GM23338 (cell line): ENCODE data around the gene RPTOR. TPM values are rescaled to one million over a fixed set of nuclear protein-coding genes. Genes with fewer than 3 reads are reported as not detected.

ENCODE experiments used
- ATAC-seq: fragments of 200-7000 bp; cut with Tn5 transposase; 3 replicates; pipeline ENCODE4 v1.9.1; 2020
- DNase-seq: peaks from one replicate; pipeline ENCODE4 v3.0.0-alpha.2; 2015; ENCODE audit warnings: low spot score
- H2AFZ ChIP-seq: fragments of 200-600 bp; sonication (generic); 2 replicates; pipeline ENCODE4 v1.8.0; 2016; ENCODE audit warnings: antibody characterized with exemption, mild to moderate bottlenecking, moderate library complexity
- H3F3A ChIP-seq: fragments of 200-600 bp; sonication (generic); replicated peaks from 2 replicates; pipeline ENCODE4 v1.8.0; 2017; ENCODE audit warnings: antibody characterized with exemption, mixed run types, low read depth
- H3K27ac ChIP-seq: fragments of 200-600 bp; sonication (generic); 2 replicates; pipeline ENCODE4 v1.6.1; 2016; ENCODE audit warnings: low read depth
- H3K27me3 ChIP-seq: fragments of 200-600 bp; sonication (generic); 2 replicates; pipeline ENCODE4 v1.8.0; 2016; ENCODE audit warnings: mild to moderate bottlenecking, mixed run types, moderate library complexity; ENCODE audit not compliant: insufficient read depth
- H3K36me3 ChIP-seq: fragments of 200-600 bp; sonication (generic); 2 replicates; pipeline ENCODE4 v1.8.0; 2016; ENCODE audit warnings: mild to moderate bottlenecking; ENCODE audit not compliant: insufficient read depth
- H3K4me1 ChIP-seq: fragments of 200-600 bp; sonication (generic); 2 replicates; pipeline ENCODE4 v1.8.0; 2016; ENCODE audit warnings: mild to moderate bottlenecking, moderate library complexity; ENCODE audit not compliant: insufficient read depth
- H3K4me2 ChIP-seq: fragments of 200-600 bp; sonication (generic); 2 replicates; pipeline ENCODE4 v1.7.1; 2017; ENCODE audit warnings: mixed run types
- H3K4me3 ChIP-seq: fragments of 200-600 bp; sonication (generic); 2 replicates; pipeline ENCODE4 v1.6.1; 2016; ENCODE audit warnings: mixed run types
- H3K79me2 ChIP-seq: fragments of 200-600 bp; sonication (generic); replicated peaks from 2 replicates; pipeline ENCODE4 v1.8.0; 2017; ENCODE audit warnings: mild to moderate bottlenecking; ENCODE audit not compliant: insufficient read depth
- H3K9me2 ChIP-seq: fragments of 200-600 bp; sonication (generic); 2 replicates; pipeline ENCODE4 v1.8.0; 2017; ENCODE audit not compliant: insufficient read depth
- H4K20me1 ChIP-seq: fragments of 200-600 bp; sonication (generic); replicated peaks from 2 replicates; pipeline ENCODE4 v1.8.0; 2017; ENCODE audit warnings: mild to moderate bottlenecking; ENCODE audit not compliant: insufficient read depth
- H3K27ac Mint-ChIP-seq: 2 replicates; pipeline ENCODE4 v1.8.0; 2020; ENCODE audit warnings: inconsistent platforms, mild to moderate bottlenecking, moderate library complexity, mixed read lengths
- H3K27me3 Mint-ChIP-seq: 3 replicates; pipeline ENCODE4 v1.8.0; 2022; ENCODE audit warnings: low read depth, mild to moderate bottlenecking, moderate library complexity, mixed read lengths, inconsistent platforms; ENCODE audit not compliant: insufficient read depth, poor library complexity
- H3K36me3 Mint-ChIP-seq: 3 replicates; pipeline ENCODE4 v1.8.0; 2021; ENCODE audit warnings: low read depth, mild to moderate bottlenecking, inconsistent platforms, moderate library complexity, mixed read lengths
- H3K4me1 Mint-ChIP-seq: 3 replicates; pipeline ENCODE4 v1.8.0; 2020; ENCODE audit warnings: mild to moderate bottlenecking, inconsistent platforms, mixed read lengths
- H3K4me3 Mint-ChIP-seq: 3 replicates; pipeline ENCODE4 v1.8.0; 2021; ENCODE audit warnings: moderate library complexity, mild to moderate bottlenecking, inconsistent platforms, mixed read lengths
- H3K9me3 Mint-ChIP-seq: 3 replicates; pipeline ENCODE4 v1.8.0; 2020; ENCODE audit warnings: moderate library complexity, mild to moderate bottlenecking, inconsistent platforms, mixed read lengths
- CTCF ChIP-seq, 2 experiments: fragments of 200-600 bp in 1 of 2; sonication (generic) in 1 of 2; conservative IDR thresholded peaks; 2 replicates each; pipeline versions ENCODE4 v1.5.1 to v1.6.1; 2016 to 2017; ENCODE audit warnings: antibody characterized with exemption in 2 of 2, low read depth in 2 of 2, mild to moderate bottlenecking in 2 of 2, moderate library complexity in 1 of 2
- ETS1 ChIP-seq: IDR thresholded peaks from 2 replicates; pipeline ENCODE4 v1.6.1; 2016; ENCODE audit warnings: antibody characterized with exemption
- EZH2 ChIP-seq: fragments of 200-600 bp; sonication (generic); IDR thresholded peaks from one replicate; pipeline ENCODE4 v1.8.0; 2017; ENCODE audit warnings: antibody characterized with exemption, mild to moderate bottlenecking, low read depth; ENCODE audit not compliant: unreplicated experiment
- REST ChIP-seq: IDR thresholded peaks from one replicate; pipeline ENCODE4 v1.6.1; 2018; ENCODE audit warnings: antibody characterized with exemption; ENCODE audit not compliant: unreplicated experiment
- STAT1 ChIP-seq: IDR thresholded peaks from one replicate; pipeline ENCODE4 v1.6.1; 2016; ENCODE audit warnings: antibody characterized with exemption; ENCODE audit not compliant: unreplicated experiment
- ZNF114 ChIP-seq: fragments of 250-450 bp; sonication (Bioruptor Pico); IDR thresholded peaks from 2 replicates; pipeline ENCODE4 v1.5.0; 2020; ENCODE audit warnings: mild to moderate bottlenecking, moderate library complexity
- ZNF331 ChIP-seq: fragments of 250-450 bp; sonication (Bioruptor Pico); IDR thresholded peaks from 2 replicates; pipeline ENCODE4 v1.5.0; 2020; ENCODE audit warnings: low read depth, mild to moderate bottlenecking, moderate library complexity
- ZNF462 ChIP-seq: fragments of 250-450 bp; sonication (Bioruptor Pico); IDR thresholded peaks from 2 replicates; pipeline ENCODE4 v1.5.0; 2020; ENCODE audit warnings: mild to moderate bottlenecking, moderate library complexity
- polyA plus RNA-seq: library from polyadenylated mRNA; unstranded; fragments of >200 nt; fragmentation: Nextera tagmentation; extraction: Ambion mirVana; gene quantifications from 2 replicates; pipeline ENCODE4 v1.2.1, GENCODE V29; 2016
- total RNA-seq: library from RNA; depleted of rRNA; stranded (reverse); fragments of >200 nt; shearing (Covaris generic); gene quantifications from 2 replicates; pipeline ENCODE4 v1.2.3, GENCODE V29; 2014

The RPTOR gene
- total and polyA plus RNA-seq, 2 experiments from 2014 or later = 9.5 to 38.0 TPM

GRCh38 chr17:80792373-80792781, 247.7 kb downstream of the RPTOR start:
- DNase-seq = no peak

More at GRCh38 chr17:80792373-80792781, 247.7 kb downstream of the RPTOR start:
- Histone ChIP-seq H3K79me2 (no peaks in the 10 kb centered on the region), H3K4me3 (no peak overlapping the region), H4K20me1 (peaks cover 7% of the 10 kb centered on the region; the same call in 1 of the 2 replicates), H3K27ac (no peak overlapping the region), H3K4me2 (no peak overlapping the region), H3K27me3 (no peaks in the 10 kb centered on the region), H3K9me2 (no peaks in the 10 kb centered on the region), H2AFZ (no peak overlapping the region), H3F3A (no peaks in the 10 kb centered on the region), H3K36me3 (no peaks in the 10 kb centered on the region; the same call in 1 of the 2 replicates), H3K4me1 (no peaks in the 10 kb centered on the region)
- Mint-ChIP-seq H3K36me3 (peaks cover 8% of the 10 kb centered on the region; the same call in 2 of the 3 replicates), H3K4me1 (peaks cover 22% of the 10 kb centered on the region), H3K4me3 (no peak overlapping the region), H3K9me3 (no peaks in the 10 kb centered on the region), H3K27ac (no peak overlapping the region), H3K27me3 (peaks cover 2% of the 10 kb centered on the region)
- ATAC-seq = no peak
- TF ChIP-seq REST (no peak), CTCF (conservative IDR thresholded peaks at IDR 0.05; ENCODE audit: low read depth in 2 of 2) (no peak), ZNF462 (CRISPR knock-in tag) (no peak), ETS1 (no peak), ZNF114 (CRISPR knock-in tag) (no peak), ZNF331 (CRISPR knock-in tag) (no peak), EZH2 (no peak), STAT1 (no peak)
